ENCODE results near the gene ADARB2.

The ADARB2 gene

DNA sequence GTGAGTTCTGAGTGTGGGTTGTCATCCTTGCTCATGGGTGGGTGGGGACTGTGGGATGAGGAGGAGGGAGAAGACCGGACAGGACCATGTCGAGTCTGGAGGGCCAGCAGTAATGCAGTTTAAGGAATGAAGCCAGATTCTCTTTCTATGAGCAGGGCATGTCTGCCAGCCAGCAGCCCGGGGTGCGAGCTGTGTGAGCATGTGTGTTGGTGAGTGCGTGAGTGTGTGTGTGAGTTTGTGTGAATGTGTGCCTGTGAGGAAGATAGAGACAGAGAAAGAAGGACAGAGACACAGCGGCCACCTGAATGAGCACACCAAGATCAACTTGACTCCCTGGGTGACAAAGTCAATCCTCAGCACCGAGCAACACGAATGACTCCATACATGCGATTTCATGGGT, 52.3 kb downstream of the ADARB2 start:
- no peak for FAIRE-seq

- no peak for FAIRE-seq
Observed at GRCh38 chr10:1683649-1684048, 53.7 kb downstream of the ADARB2 start.

DNA sequence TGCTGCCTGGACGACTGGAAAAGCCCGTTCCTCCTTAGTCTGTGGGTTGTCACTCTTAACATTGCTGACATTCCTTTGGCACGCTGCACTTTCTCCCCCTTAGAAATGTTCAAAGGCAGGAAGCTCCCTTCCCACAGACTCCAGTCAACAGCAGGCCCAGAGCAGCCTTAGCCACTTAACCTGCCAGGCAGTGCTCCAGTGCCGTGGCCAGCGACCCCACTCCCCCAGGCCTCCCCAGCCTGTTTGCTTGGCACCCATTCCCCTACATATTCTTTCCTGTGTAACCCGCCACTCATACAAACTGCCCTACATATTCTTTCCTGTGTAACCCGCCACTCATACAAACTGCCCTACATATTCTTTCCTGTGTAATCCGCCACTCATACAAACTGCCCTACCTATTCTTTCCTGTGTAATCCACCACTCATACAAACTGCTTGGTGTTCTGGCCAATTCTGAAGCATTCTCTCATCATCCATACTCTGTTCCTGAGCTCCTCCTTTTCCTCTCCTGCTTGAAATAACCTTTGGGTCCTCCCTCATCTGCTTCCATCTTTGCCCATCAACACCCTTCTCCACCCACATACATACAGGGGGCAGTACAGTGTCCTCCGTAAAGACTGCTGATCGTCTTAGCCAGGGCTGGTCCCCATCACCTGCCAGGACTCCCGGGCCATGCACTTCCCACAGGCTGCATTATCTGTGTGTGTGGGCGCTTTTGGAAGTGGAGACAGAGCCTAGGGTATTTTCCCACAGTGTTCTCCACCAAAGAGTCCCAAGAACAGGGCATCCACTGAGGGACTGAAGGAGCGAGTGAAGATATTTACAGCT, 57.3 kb downstream of the ADARB2 start:
- FAIRE-seq, result no peak

GRCh38 chr10:1678084-1678483, 59.2 kb downstream of the ADARB2 start:
- no peak for FAIRE-seq

GRCh38 chr10:1677307-1677939, 59.9 kb downstream of the ADARB2 start:
- FAIRE-seq, result no peak

DNA sequence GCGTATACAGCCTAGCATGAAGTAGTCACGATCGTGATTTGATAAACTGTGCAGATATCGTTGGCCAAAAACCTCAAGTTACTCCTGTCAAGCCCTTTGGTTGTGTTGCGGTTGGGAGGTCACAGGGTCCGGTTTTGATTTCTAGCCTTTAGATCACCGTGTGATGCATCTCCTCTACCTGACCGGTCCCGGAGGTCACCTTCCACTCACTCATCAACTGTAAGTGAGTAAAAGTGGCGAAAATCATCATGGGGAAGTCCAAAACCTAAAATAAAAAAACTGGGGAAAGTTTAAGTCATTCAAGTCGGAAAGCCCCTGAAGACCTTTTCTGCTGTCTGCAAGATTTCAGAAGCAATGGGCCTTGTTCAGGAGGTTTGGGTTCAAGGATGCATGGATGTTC, 62.8 kb downstream of the ADARB2 start:
- FAIRE-seq, result no peak

DNA sequence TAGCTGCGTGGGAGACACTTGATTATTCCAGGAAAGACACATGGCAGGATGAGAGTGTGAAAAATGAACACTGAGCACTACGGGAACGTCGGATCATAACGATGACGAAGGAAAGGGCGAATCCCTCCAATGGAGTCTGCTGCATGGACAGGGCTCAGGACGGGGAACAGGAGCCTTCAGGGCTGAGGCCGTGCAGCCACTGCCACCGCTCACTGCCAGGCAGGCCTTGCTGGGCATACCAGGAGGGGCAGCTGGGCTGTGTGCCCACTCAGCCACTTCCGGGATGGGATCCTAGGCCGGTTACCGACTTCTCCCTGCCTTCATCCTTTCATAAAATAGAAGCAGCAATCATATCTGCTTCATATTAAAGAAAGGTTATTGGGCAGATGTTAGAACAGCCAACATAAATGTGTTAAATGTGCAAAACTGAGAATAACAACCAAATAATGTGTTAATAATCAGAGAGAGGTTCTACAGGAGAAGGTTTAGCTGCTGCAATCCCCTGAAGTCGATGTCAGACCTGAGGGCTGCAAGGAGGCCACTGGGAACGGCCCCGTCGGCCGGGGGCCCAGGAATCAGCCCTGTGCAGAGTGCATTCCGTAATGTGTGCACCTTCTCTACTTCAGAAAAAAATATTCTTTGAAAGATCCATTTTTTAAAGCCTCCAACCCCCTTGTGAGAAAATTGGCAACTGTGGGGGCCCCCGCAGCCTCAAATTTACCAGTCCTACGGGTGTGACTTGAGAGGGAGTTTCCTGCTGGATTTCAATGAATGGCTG, 63.6 kb downstream of the ADARB2 start:
- no peak for FAIRE-seq

DNA sequence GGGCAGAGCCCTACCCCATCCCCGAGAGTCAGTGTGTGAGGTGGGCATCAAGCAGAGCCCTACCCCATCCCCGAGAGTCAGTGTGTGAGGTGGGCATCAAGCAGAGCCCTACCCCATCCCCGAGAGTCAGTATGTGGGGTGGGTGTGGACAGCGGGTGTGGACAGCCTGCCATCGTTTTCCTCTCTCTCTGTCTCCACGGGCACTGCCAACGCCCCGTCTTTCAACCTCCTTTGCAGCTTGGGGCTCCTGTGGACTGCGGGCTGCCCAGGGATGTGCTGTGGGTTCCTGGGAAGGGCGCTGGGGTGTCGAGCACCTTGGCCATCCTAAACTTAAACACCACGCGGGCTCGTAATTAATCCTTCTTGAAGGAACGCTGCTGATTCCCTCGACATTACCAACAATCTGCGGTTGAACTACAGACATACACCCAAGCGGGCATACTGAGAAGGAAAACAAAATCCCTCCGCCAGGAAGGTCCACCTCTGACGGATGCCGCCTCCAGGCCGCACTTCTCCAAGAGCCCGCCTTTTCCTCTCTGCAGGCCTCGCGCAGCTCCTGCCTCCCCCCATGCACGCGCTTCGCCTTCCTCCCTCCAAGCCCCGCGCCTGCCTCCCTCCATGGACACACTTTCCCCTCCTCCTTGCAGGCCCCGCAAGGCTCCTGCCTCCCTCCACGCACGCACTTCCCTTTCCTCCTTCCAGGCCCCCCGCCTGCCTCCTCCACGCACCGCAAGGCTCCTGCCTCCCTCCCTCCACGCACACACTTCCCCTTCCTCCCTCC, 65.1 kb downstream of the ADARB2 start:
- FAIRE-seq, result no peak

GRCh38 chr10:1671366-1672000, 65.8 kb downstream of the ADARB2 start:
- no peak for FAIRE-seq

- FAIRE-seq, result no peak
Observed at GRCh38 chr10:1670541-1671365, 66.6 kb downstream of the ADARB2 start.

GRCh38 chr10:1669433-1669832, 67.9 kb downstream of the ADARB2 start:
- no peak for FAIRE-seq

- no peak for FAIRE-seq
Observed at GRCh38 chr10:1668399-1668798, 68.9 kb downstream of the ADARB2 start.

DNA sequence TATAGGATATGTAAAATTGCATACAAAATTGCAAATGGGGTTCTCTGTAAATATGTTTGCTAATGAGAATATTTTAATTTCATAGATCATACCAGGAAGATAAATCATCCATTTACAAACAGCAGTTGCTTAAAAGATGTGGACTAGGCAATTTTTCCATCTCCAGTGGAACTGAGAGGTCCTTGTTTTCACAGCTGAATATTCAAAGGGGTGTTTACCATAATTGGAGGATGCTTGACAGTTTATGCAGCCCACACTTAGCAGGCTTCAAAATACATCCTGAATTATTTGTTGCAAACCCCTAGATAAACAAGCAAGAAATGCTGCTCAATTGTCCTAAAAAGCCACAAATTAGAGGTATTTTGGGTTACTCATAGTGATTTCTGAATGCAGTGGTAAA, 69.9 kb downstream of the ADARB2 start:
- no peak for FAIRE-seq

GRCh38 chr10:1666147-1666546, 71.2 kb downstream of the ADARB2 start:
- FAIRE-seq, result no peak

DNA sequence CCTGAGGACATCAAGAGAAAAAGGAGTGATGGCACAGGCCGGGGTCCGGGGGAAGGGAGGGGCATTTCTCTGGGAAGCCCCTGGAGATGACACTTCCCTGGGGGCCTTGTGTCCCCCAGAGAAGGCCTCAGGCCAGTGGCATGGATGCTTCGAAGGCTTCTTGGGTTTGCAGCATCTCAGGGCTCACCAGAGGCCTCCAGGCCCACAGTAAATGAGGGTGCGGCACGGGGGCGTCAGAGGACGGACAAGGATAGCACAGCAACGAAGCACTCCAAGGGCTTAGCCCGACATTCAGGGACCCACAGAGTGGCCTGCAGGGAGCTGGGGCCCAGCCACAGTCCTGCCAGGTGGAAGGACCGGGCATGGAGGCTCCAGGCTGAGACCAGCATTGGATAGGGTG, 71.6 kb downstream of the ADARB2 start:
- FAIRE-seq, result no peak

DNA sequence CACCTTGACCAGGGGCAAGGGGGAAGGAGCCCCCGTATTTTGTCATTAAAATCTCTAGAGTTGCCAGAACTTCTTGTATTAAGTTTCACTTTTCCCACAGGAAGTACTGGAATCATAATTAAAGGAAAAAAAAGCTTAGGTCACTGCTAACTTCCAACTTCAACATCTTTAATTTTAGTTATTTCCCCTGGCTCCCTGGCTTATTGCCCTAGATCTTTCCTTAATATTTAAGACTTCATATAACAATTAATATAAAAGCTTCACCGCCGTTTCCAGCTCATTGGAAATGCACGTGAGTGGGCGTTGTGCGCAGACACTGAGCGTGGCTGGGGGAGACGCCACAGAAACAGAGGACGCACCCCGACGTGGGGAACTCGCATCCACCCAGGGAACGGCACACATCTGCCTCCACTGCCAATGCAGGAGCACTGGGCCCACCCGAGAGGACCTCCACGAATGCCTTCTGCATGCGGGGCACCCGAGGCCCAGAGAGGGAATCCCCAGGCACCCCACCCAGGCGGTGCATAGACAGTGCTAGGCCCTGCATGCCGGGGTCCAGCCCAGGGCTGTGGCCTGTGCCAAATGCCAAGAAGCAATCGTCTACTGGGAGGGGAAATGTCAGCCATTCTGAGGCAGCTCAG, 72.2 kb downstream of the ADARB2 start:
- no peak for FAIRE-seq

GRCh38 chr10:1664333-1664964, 72.9 kb downstream of the ADARB2 start:
- no peak for FAIRE-seq

DNA sequence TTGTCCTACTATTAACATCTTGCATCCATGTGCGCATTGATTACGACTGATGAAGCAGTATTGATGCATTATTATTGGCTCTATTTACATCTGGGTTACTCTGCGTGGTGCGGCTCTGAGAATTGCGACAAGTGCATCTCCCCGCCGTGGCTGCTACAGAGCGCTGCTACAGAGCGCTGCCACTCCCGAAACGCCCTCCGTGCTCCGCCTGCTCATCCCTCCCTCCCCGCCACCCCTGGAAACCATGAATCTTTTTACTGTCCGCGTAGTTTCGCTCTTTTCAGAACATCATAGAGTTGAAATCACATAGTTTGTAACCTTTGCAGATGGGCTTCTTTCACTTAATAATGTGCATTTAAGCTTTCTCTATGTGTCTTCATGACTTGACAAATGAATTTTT, 74.1 kb downstream of the ADARB2 start:
- FAIRE-seq, result no peak

- no peak for FAIRE-seq
Observed at GRCh38 chr10:1662438-1663025, 74.8 kb downstream of the ADARB2 start.

DNA sequence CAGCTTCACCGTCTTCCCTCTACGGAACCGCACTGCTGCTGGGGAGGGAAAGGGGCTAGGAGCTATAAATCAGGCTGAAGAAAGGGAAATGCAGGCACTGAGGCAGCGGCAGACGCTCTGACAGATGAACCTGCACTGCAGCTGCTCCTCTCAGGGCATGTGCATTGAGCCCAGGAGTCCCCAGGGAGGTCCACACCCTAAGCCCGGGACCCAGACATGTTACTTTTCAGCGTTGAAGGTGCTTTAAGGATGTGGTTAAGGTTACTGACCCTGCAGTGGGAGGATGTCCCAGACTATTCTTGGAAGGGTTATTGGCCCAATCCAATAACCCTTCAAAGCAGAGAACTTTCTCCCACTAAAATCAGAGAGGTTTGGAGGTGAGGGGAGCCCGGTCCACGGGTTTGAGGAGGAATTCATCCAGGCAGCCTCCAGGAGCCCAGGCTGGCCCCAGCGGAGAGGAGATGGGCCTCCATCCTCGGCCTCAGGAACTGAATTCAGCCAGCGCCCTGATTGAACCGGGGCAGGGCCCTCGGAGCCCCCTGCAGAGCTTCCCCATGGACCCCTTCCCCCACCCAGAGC, 75.4 kb downstream of the ADARB2 start:
- FAIRE-seq, result no peak

Measured in colon (tissue), 2 donors.